ENCODE data around the gene LRBA. TPM values are rescaled to one million over a fixed set of nuclear protein-coding genes. Genes with fewer than 3 reads are reported as not detected.

The LRBA gene
- total RNA-seq, 1 donor from 2014 or later: 66.2 TPM

DNA sequence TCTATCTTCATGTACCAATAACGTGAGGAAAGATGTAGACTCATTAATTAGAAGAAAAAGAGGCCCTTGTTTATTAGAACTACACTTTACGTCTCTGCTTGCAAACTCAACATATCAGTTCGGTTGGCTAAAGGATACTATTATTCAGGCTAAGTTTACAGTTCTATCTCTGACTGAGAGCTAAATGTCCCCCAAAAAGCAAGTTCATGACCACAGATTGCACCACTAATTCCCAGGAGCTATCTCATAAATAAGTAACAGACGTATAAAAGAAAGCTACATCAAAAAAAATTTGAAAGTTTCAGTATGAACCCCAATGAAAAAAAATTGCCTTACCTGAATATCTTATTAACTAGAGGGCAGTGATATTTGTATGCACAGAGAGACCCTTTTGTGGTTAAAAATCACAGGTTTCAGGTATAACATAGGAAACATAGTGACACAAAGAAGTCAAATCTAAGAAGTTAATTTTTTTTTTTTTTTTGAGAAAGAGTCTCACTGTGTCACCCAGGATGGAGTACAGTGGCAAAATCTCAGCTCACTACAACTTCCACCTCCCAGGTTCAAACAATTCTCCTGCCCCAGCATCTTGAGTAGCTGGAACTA lies 304.2 kb downstream of the LRBA start:
- no peaks in the 10 kb centered on the region for H3K27me3 Mint-ChIP-seq (ENCODE audit: low read depth)
- H3K4me3 Mint-ChIP-seq: no peak overlapping the region
- TF ChIP-seq, protein P1, sequence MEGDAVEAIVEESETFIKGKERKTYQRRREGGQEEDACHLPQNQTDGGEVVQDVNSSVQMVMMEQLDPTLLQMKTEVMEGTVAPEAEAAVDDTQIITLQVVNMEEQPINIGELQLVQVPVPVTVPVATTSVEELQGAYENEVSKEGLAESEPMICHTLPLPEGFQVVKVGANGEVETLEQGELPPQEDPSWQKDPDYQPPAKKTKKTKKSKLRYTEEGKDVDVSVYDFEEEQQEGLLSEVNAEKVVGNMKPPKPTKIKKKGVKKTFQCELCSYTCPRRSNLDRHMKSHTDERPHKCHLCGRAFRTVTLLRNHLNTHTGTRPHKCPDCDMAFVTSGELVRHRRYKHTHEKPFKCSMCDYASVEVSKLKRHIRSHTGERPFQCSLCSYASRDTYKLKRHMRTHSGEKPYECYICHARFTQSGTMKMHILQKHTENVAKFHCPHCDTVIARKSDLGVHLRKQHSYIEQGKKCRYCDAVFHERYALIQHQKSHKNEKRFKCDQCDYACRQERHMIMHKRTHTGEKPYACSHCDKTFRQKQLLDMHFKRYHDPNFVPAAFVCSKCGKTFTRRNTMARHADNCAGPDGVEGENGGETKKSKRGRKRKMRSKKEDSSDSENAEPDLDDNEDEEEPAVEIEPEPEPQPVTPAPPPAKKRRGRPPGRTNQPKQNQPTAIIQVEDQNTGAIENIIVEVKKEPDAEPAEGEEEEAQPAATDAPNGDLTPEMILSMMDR (IDR thresholded peaks at IDR 0.05; ENCODE audit: unreplicated experiment): no peak
- no peaks in the 10 kb centered on the region for H3K9me3 Mint-ChIP-seq
- peaks cover 22% of the 10 kb centered on the region for H3K4me1 Mint-ChIP-seq
- peaks cover 2% of the 10 kb centered on the region for H3K36me3 Mint-ChIP-seq
- H3K27ac Mint-ChIP-seq: peak overlapping the region; percentile 14
- no peak for DNase-seq (ENCODE audit: low spot score in 2 of 2, unreplicated experiment in 2 of 2)

- TF ChIP-seq, protein P1 (IDR thresholded peaks at IDR 0.05; ENCODE audit: unreplicated experiment): no peak
- no peaks in the 10 kb centered on the region for H3K9me3 Mint-ChIP-seq
- no peak overlapping the region for H3K27ac Mint-ChIP-seq
Observed at GRCh38 chr4:150708004-150708403, 307.1 kb downstream of the LRBA start.

GRCh38 chr4:150699599-150699998 lies 315.5 kb downstream of the LRBA start:
- no peak overlapping the region for H3K4me3 Mint-ChIP-seq
- DNase-seq (ENCODE audit: low spot score in 2 of 2, unreplicated experiment in 2 of 2): no peak
- H3K27ac Mint-ChIP-seq: no peak overlapping the region
- no peaks in the 10 kb centered on the region for H3K9me3 Mint-ChIP-seq
- no peaks in the 10 kb centered on the region for H3K36me3 Mint-ChIP-seq
- no peaks in the 10 kb centered on the region for H3K27me3 Mint-ChIP-seq (ENCODE audit: low read depth)
- H3K4me1 Mint-ChIP-seq: no peaks in the 10 kb centered on the region
- TF ChIP-seq, protein P1 (IDR thresholded peaks at IDR 0.05; ENCODE audit: unreplicated experiment): no peak

More at GRCh38 chr4:150708004-150708403, 307.1 kb downstream of the LRBA start:
- H3K4me3 Mint-ChIP-seq: no peak overlapping the region
- no peaks in the 10 kb centered on the region for H3K27me3 Mint-ChIP-seq (ENCODE audit: low read depth)
- H3K4me1 Mint-ChIP-seq: peaks cover 22% of the 10 kb centered on the region
- H3K36me3 Mint-ChIP-seq: peaks cover 2% of the 10 kb centered on the region
- DNase-seq (ENCODE audit: low spot score in 2 of 2, unreplicated experiment in 2 of 2): no peak

- no peak for DNase-seq (ENCODE audit: low spot score in 2 of 2, unreplicated experiment in 2 of 2)
- peaks cover 4% of the 10 kb centered on the region for H3K36me3 Mint-ChIP-seq
- no peaks in the 10 kb centered on the region for H3K27me3 Mint-ChIP-seq (ENCODE audit: low read depth)
- no peak overlapping the region for H3K27ac Mint-ChIP-seq
- peaks cover 4% of the 10 kb centered on the region for H3K4me1 Mint-ChIP-seq
- no peak overlapping the region for H3K4me3 Mint-ChIP-seq
- TF ChIP-seq, protein P1 (IDR thresholded peaks at IDR 0.05; ENCODE audit: unreplicated experiment): no peak
- no peaks in the 10 kb centered on the region for H3K9me3 Mint-ChIP-seq
Observed at GRCh38 chr4:150695162-150695561, 319.9 kb downstream of the LRBA start.

GRCh38 chr4:150694438-150694837 lies 320.6 kb downstream of the LRBA start:
- Mint-ChIP-seq H3K36me3 (peaks cover 5% of the 10 kb centered on the region), H3K27ac (no peak overlapping the region), H3K27me3 (ENCODE audit: low read depth) (no peaks in the 10 kb centered on the region), H3K9me3 (no peaks in the 10 kb centered on the region), H3K4me3 (no peak overlapping the region), H3K4me1 (peaks cover 4% of the 10 kb centered on the region)
- DNase-seq (ENCODE audit: low spot score in 2 of 2, unreplicated experiment in 2 of 2): no peak
- TF ChIP-seq, protein P1 (IDR thresholded peaks at IDR 0.05; ENCODE audit: unreplicated experiment): no peak
